GM21360 (cell line): Measurements from ENCODE around the gene ANXA2.
"Not testable (repeated sequence)": the region's sequence is repeated elsewhere in the genome, so short reads cannot be mapped to it uniquely, and the experiment has no call there.

Experiments
- ATAC-seq: cut with Tn5 transposase; IDR thresholded peaks from one replicate; pipeline ENCODE4 v1.9.1; 2021; ENCODE audit warnings: mild to moderate bottlenecking, moderate library complexity; ENCODE audit not compliant: unreplicated experiment

The ANXA2 gene

GRCh38 chr15:60346653-60347052, 51.1 kb downstream of the ANXA2 start:
- ATAC-seq = no peak

GRCh38 chr15:60346077-60346476, 51.7 kb downstream of the ANXA2 start:
- no peak for ATAC-seq

GRCh38 chr15:60345598-60345997, 52.2 kb downstream of the ANXA2 start:
- ATAC-seq = no peak

GRCh38 chr15:60344987-60345386, 52.8 kb downstream of the ANXA2 start:
- ATAC-seq = no peak

GRCh38 chr15:60344461-60344860, 53.3 kb downstream of the ANXA2 start:
- ATAC-seq = no peak

GRCh38 chr15:60343221-60343970, 54.4 kb downstream of the ANXA2 start:
- ATAC-seq = no peak

- ATAC-seq = no peak
Observed at GRCh38 chr15:60340207-60340921, 57.4 kb downstream of the ANXA2 start.

- no peak for ATAC-seq
Observed at GRCh38 chr15:60339236-60339635, 58.5 kb downstream of the ANXA2 start.

GRCh38 chr15:60338810-60339209, 59.0 kb downstream of the ANXA2 start:
- ATAC-seq = no peak

GRCh38 chr15:60337076-60337475, 60.7 kb downstream of the ANXA2 start:
- no peak for ATAC-seq

GRCh38 chr15:60335296-60335695, 62.5 kb downstream of the ANXA2 start:
- not testable (repeated sequence) for ATAC-seq

GRCh38 chr15:60328852-60329443, 68.8 kb downstream of the ANXA2 start:
- no peak for ATAC-seq

- no peak for ATAC-seq
Observed at GRCh38 chr15:60326824-60327654, 70.7 kb downstream of the ANXA2 start.

- no peak for ATAC-seq
Observed at GRCh38 chr15:60326343-60326742, 71.4 kb downstream of the ANXA2 start.

- ATAC-seq = no peak
Observed at GRCh38 chr15:60325905-60326304, 71.9 kb downstream of the ANXA2 start.

- ATAC-seq = no peak
Observed at GRCh38 chr15:60324706-60325438, 72.9 kb downstream of the ANXA2 start.

- ATAC-seq = no peak
Observed at GRCh38 chr15:60323322-60323721, 74.5 kb downstream of the ANXA2 start.

- ATAC-seq = no peak
Observed at GRCh38 chr15:60320365-60320764, 77.4 kb downstream of the ANXA2 start.

- ATAC-seq = no peak
Observed at GRCh38 chr15:60318216-60318867, 79.4 kb downstream of the ANXA2 start.

- no peak for ATAC-seq
Observed at GRCh38 chr15:60316961-60317360, 80.8 kb downstream of the ANXA2 start.
